Measurements from ENCODE around the gene ANKRD11.
"Not testable (repeated sequence)": the region's sequence is repeated elsewhere in the genome, so short reads cannot be mapped to it uniquely, and the experiment has no call there.

DNA sequence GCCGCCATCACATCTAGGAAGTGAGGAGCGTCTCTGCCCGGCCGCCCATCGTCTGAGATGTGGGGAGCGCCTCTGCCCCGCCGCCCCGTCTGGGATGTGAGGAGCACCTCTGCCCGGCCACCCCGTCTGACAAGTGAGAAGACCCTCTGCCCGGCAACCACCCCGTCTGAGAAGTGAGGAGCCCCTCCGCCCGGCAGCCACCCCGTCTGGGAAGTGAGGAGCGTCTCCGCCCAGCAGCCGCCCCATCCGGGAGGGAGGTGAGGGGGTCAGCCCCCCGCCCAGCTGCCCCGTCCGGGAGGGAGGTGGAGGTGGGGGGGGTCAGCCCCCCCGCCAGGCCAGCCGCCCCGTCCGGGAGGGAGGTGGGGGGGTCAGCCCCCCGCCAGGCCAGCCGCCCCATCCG, 27.7 kb downstream of the ANKRD11 start:
- not testable (repeated sequence) for TF ChIP-seq POLR2A, EP300 (IDR thresholded peaks at IDR 0.05)
- TF ChIP-seq, protein P1, sequence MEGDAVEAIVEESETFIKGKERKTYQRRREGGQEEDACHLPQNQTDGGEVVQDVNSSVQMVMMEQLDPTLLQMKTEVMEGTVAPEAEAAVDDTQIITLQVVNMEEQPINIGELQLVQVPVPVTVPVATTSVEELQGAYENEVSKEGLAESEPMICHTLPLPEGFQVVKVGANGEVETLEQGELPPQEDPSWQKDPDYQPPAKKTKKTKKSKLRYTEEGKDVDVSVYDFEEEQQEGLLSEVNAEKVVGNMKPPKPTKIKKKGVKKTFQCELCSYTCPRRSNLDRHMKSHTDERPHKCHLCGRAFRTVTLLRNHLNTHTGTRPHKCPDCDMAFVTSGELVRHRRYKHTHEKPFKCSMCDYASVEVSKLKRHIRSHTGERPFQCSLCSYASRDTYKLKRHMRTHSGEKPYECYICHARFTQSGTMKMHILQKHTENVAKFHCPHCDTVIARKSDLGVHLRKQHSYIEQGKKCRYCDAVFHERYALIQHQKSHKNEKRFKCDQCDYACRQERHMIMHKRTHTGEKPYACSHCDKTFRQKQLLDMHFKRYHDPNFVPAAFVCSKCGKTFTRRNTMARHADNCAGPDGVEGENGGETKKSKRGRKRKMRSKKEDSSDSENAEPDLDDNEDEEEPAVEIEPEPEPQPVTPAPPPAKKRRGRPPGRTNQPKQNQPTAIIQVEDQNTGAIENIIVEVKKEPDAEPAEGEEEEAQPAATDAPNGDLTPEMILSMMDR (IDR thresholded peaks at IDR 0.05) = not testable (repeated sequence)
